ENCODE data around the gene KRT5.
"Not testable (repeated sequence)": the region's sequence is repeated elsewhere in the genome, so short reads cannot be mapped to it uniquely, and the experiment has no call there.

KRT5 gene

GRCh38 chr12:52495389-52495788 lies 24.8 kb downstream of the KRT5 start (continued):
- TF ChIP-seq POU6F1 (CRISPR knock-in tag; IDR thresholded peaks at IDR 0.05; ENCODE audit: borderline replicate concordance, low read depth): no peak
- TF ChIP-seq ZC3H10 (CRISPR knock-in tag; IDR thresholded peaks at IDR 0.05): no peak
- no peak for TF ChIP-seq TOX (CRISPR knock-in tag; IDR thresholded peaks at IDR 0.05; ENCODE audit: borderline replicate concordance)
- no peak for TF ChIP-seq ZNF8 (CRISPR knock-in tag; IDR thresholded peaks at IDR 0.05)

GRCh38 chr12:52494518-52494917 lies 25.7 kb downstream of the KRT5 start:
- ATAC-seq: no peak
- no peak for TF ChIP-seq ARNTL (CRISPR knock-in tag; IDR thresholded peaks at IDR 0.05; ENCODE audit: borderline replicate concordance, low read depth)
- TF ChIP-seq ZFP30 (CRISPR knock-in tag; IDR thresholded peaks at IDR 0.05): no peak
- TF ChIP-seq ZNF565 (CRISPR knock-in tag; conservative IDR thresholded peaks at IDR 0.05; ENCODE audit: low read depth): no peak
- TF ChIP-seq PATZ1 (CRISPR knock-in tag; IDR thresholded peaks at IDR 0.05; ENCODE audit: borderline replicate concordance): no peak

- TF ChIP-seq CREB5 (CRISPR knock-in tag; IDR thresholded peaks at IDR 0.05; ENCODE audit: low read depth) (no peak), ESRRG (CRISPR knock-in tag; IDR thresholded peaks at IDR 0.05) (no peak), ZNF565 (CRISPR knock-in tag; conservative IDR thresholded peaks at IDR 0.05; ENCODE audit: low read depth) (no peak), ZNF70 (CRISPR knock-in tag; IDR thresholded peaks at IDR 0.05) (no peak), POU6F1 (CRISPR knock-in tag; IDR thresholded peaks at IDR 0.05; ENCODE audit: borderline replicate concordance, low read depth) (no peak)
- no peak for ATAC-seq
Measured at GRCh38 chr12:52494100-52494499, 26.1 kb downstream of the KRT5 start.

GRCh38 chr12:52493172-52493571 lies 27.0 kb downstream of the KRT5 start, which contains the start of gene KRT6A:
Gene KRT6A, minus strand, starts transcription at chr12:52493257. Its CDS starts 69 bp downstream, at chr12:52493188.
- TF ChIP-seq ZC3H10 (CRISPR knock-in tag; IDR thresholded peaks at IDR 0.05): no peak
- no peak for TF ChIP-seq OSR1 (CRISPR knock-in tag; IDR thresholded peaks at IDR 0.05)
- TF ChIP-seq ISL1 (CRISPR knock-in tag; IDR thresholded peaks at IDR 0.05): no peak
- TF ChIP-seq TSHZ2 (CRISPR knock-in tag; IDR thresholded peaks at IDR 0.05): no peak
- no peak for TF ChIP-seq ZFP30 (CRISPR knock-in tag; IDR thresholded peaks at IDR 0.05)
- TF ChIP-seq ESRRG (CRISPR knock-in tag; IDR thresholded peaks at IDR 0.05): no peak
- no peak for TF ChIP-seq PATZ1 (CRISPR knock-in tag; IDR thresholded peaks at IDR 0.05; ENCODE audit: borderline replicate concordance)
- no peak for ATAC-seq

- not testable (repeated sequence) for ATAC-seq
Measured at GRCh38 chr12:52492405-52492804, 27.8 kb downstream of the KRT5 start.

- not testable (repeated sequence) for ATAC-seq
Measured at GRCh38 chr12:52491495-52491894, 28.7 kb downstream of the KRT5 start.

Data from SK-N-SH treated with all-trans-retinoic acid at 6 μM for 48 hours (cell line).